Activated CD4-positive, CD25-positive, alpha-beta regulatory T cell treated with anti-CD3 and anti-CD28 coated beads, Interleukin-2, amount 50 U/mL, for 24 hours (primary cell): ENCODE results near the gene RDH13.
"Not testable (repeated sequence)": the region's sequence is repeated elsewhere in the genome, so short reads cannot be mapped to it uniquely, and the experiment has no call there.

ENCODE experiments used
- ATAC-seq, 2 donors: fragments of 150-1000 bp; cut with Tn5 transposase; one replicate each; pipeline ENCODE4 v1.10.0; 2021; ENCODE audit warnings: mild to moderate bottlenecking in 1 of 2, moderate library complexity in 1 of 2

RDH13 gene

DNA sequence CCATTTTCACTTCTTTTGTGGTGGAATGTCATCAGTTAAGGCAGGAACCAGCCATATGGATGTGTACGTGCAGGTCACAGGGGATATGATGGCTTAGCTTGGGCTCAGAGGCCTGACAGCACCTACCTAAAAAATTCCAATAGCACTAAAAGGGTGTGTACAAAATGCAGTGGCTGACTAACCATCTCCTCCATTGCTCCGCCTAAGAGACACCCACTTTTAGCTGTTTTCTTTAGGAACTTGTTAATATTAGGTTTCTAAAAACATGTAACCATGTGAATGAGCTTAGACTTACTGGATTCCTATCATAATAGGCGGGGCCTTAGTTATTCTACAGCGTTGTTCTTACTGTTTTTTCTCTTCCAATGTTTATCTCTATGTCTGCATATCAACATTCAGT is 50.6 kb downstream of the RDH13 start:
- ATAC-seq = no peak

DNA sequence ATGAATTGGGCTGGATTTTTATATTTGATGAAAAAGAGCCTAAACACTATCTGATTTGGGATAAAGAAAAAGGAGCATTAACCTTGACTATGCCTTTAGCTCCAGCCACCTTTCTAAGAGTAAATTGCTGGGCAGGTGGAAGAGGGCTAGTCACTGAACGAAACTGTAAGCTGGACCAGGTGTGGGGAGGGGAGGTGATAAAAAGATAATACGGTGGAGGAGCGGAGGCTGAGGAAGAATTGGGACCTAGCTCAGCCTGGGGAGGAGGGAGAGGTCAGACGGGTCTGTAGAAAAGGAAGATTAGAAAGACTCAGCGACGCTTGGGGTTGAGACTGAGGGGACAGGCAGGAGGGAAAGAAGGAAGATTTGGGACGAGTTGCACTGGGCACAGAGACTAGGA is 52.4 kb downstream of the RDH13 start:
- ATAC-seq = not testable (repeated sequence)

DNA sequence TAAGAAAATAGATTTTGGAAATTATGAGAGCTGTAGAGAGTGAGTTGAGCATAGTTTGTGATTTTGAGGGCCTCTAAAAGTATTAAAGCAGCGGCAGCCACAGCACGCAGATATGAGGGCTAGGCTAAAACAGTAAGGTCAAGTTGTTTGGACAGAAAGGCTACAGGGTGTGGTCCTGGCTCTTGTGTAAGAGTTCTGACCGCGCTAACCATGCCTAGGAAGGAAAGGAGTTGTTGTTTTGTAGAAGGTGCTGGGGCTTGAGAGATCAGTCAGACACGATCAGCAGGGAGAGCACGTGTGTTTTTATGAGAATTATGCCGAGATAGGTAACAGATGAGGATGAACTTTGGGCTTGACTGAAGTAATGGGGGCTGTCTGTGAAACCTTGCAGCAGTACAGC is 54.2 kb downstream of the RDH13 start:
- not testable (repeated sequence) for ATAC-seq

GRCh38 chr19:55008189-55008588 is 54.8 kb downstream of the RDH13 start:
- ATAC-seq = not testable (repeated sequence)

- not testable (repeated sequence) for ATAC-seq
These were observed 55.4 kb downstream of the RDH13 start for GRCh38 chr19:55007537-55007936.

DNA sequence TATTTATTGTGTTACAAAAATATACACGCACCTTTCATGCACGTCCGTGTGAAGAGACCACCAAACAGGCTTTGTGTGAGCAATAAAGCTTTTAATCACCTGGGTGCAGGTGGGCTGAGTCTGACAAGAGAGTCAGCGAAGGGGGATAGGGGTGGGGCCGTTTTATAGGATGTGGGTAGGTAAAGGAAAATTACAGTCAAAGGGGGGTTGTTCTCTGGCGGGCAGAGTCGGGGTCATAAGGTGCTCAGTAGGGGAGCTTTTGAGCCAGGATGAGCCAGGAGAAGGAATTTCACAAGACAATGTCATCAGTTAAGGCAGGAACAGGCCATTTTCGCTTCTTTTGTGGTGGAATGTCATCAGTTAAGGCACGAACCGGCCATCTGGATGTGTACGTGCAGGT is 56.2 kb downstream of the RDH13 start:
- ATAC-seq = not testable (repeated sequence)

- ATAC-seq = peak; percentile 84 to 88
These were observed 57.1 kb downstream of the RDH13 start for GRCh38 chr19:55005684-55006488.

- no peak for ATAC-seq
These were observed 62.2 kb downstream of the RDH13 start for GRCh38 chr19:55000761-55001160.

- ATAC-seq = not testable (repeated sequence)
These were observed 64.2 kb downstream of the RDH13 start for GRCh38 chr19:54998751-54999239.

DNA sequence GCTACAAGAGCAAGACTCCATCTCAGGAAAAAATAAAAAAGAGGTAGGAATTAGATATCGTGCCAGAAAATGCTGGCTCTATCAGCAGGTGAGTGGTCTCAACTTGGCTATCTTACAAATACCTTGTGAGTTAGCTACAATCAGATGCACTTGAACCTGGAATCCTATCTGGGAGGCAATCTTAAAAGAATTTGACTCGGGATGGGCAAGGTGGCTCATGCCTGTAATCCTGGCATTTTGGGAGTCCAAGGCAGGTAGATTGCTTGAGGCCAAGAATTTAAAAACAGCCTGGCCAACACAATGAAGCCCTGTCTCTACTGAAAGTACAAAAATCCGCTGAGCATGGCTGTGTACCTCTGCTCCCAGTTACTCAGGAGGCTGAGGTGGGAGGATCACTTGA is 67.4 kb downstream of the RDH13 start:
- ATAC-seq = no peak
